K562 (cell line): ENCODE results near the gene R3HDM2.

Source experiments
- POLR2AphosphoS2 ChIP-seq: IDR thresholded peaks from 2 replicates; pipeline ENCODE4 v1.6.1; 2012; ENCODE audit warnings: low read length, improper control_type of control experiment
- TAF1 ChIP-seq: IDR thresholded peaks from 2 replicates; pipeline ENCODE4 v1.6.1; 2011; ENCODE audit warnings: mild to moderate bottlenecking, low read length, moderate library complexity; ENCODE audit not compliant: insufficient read depth, control insufficient read depth, severe bottlenecking; ENCODE audit errors: extremely low read depth
- TSHZ1 ChIP-seq: fragments of 250-450 bp; sonication (Bioruptor Pico); IDR thresholded peaks from 2 replicates; pipeline ENCODE4 v1.4.0; 2020; ENCODE audit warnings: mild to moderate bottlenecking, moderate library complexity
- ZNF407 ChIP-seq: fragments of 450-650 bp; IDR thresholded peaks from 2 replicates; pipeline ENCODE4 v1.6.1; 2016; ENCODE audit warnings: low read depth

DNA sequence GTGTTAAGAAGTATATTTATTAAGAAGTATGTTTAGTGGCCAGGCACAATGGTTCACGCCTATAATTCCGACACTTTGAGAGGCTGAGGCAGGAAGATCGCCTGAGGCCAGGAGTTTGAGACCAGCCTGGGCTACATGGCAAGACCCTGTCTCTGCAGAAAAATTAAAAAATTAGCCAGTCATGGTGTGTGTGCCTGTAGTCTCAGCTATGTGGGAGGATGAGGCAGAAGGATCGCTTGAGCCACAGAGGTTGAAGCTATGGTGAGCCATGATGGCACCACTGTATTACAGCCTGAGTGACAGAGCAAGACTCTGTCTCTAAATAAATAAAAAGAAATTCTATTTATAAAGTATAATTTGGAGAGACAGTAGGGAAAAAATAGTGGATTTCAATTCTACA lies 20.3 kb downstream of the R3HDM2 start:
- TF ChIP-seq TAF1 (no peak), ZNF407 (no peak), POLR2AphosphoS2 (no peak), TSHZ1 (no peak)
